ENCODE measurements around the gene C4BPA. TPM values are rescaled to one million over a fixed set of nuclear protein-coding genes. Genes with fewer than 3 reads are reported as not detected.

C4BPA gene
- total RNA-seq, 2 donors from 2014 or later = 8.9 to 23.1 TPM

DNA sequence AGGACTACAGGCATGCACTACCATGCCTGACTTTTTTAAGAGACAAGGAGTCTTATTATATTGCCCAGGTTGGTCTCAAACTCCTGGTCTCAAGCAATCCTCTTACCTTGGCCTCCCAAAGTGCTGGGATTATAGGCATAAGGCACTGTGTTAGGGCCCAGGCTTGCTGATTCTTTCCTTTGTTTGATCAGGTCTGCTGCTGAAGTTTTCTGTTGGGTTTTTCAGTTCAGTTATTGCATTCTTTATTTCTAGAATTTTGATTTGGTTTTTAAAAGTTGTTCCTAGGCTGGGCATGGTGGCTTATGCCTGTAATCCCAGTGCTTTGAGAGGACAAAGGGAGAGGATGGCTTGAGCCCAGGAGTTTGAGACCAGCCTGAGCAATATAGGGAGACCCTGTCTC lies 47.9 kb downstream of the C4BPA start:
- no peak for ATAC-seq
- TF ChIP-seq POLR2A (IDR thresholded peaks at IDR 0.05) = no peak
- TF ChIP-seq, protein P1, sequence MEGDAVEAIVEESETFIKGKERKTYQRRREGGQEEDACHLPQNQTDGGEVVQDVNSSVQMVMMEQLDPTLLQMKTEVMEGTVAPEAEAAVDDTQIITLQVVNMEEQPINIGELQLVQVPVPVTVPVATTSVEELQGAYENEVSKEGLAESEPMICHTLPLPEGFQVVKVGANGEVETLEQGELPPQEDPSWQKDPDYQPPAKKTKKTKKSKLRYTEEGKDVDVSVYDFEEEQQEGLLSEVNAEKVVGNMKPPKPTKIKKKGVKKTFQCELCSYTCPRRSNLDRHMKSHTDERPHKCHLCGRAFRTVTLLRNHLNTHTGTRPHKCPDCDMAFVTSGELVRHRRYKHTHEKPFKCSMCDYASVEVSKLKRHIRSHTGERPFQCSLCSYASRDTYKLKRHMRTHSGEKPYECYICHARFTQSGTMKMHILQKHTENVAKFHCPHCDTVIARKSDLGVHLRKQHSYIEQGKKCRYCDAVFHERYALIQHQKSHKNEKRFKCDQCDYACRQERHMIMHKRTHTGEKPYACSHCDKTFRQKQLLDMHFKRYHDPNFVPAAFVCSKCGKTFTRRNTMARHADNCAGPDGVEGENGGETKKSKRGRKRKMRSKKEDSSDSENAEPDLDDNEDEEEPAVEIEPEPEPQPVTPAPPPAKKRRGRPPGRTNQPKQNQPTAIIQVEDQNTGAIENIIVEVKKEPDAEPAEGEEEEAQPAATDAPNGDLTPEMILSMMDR (IDR thresholded peaks at IDR 0.05) = no peak
- H3K9me3 ChIP-seq = no peaks in the 10 kb centered on the region
- no peak overlapping the region for H3K27ac ChIP-seq
- no peaks in the 10 kb centered on the region for H3K27me3 ChIP-seq
- H3K4me1 ChIP-seq = no peaks in the 10 kb centered on the region
- no peaks in the 10 kb centered on the region for H3K36me3 ChIP-seq (replicated peaks in 1 of 2; ENCODE audit: insufficient read depth in 1 of 2, low read depth in 2 of 2)
- no peak for DNase-seq
- no peak overlapping the region for H3K4me3 ChIP-seq
- intact Hi-C loops (cut with DNase I) = no loop called here

GRCh38 chr1:207152792-207153468 lies 48.9 kb downstream of the C4BPA start:
- H3K4me3 ChIP-seq = no peak overlapping the region
- DNase-seq (no peak), ATAC-seq (no peak)
- TF ChIP-seq POLR2A (IDR thresholded peaks at IDR 0.05) = no peak
- TF ChIP-seq, protein P1 (IDR thresholded peaks at IDR 0.05) = no peak
- no peak overlapping the region for H3K27ac ChIP-seq
- 72 to 74% methylated on average over 5 of the region's 5 CpGs for WGBS, 2 donors
- H3K9me3 ChIP-seq = no peaks in the 10 kb centered on the region
- intact Hi-C loops (cut with DNase I) = no loop called here
- no peaks in the 10 kb centered on the region for H3K36me3 ChIP-seq (replicated peaks in 1 of 2; ENCODE audit: insufficient read depth in 1 of 2, low read depth in 2 of 2)
- H3K4me1 ChIP-seq = no peaks in the 10 kb centered on the region
- H3K27me3 ChIP-seq = no peaks in the 10 kb centered on the region

- ATAC-seq = no peak
- WGBS, 2 donors = 61% methylated on average over 3 of the region's 3 CpGs
Measured at GRCh38 chr1:207155028-207155427, 51.0 kb downstream of the C4BPA start.

GRCh38 chr1:207156095-207156494 lies 52.1 kb downstream of the C4BPA start:
- H3K4me1 ChIP-seq = no peaks in the 10 kb centered on the region
- ATAC-seq = no peak
- no peak overlapping the region for H3K4me3 ChIP-seq
- no peak overlapping the region for H3K27ac ChIP-seq
- no peak for TF ChIP-seq POLR2A (IDR thresholded peaks at IDR 0.05)
- TF ChIP-seq, protein P1 (IDR thresholded peaks at IDR 0.05) = no peak
- DNase-seq = no peak
- H3K9me3 ChIP-seq = no peaks in the 10 kb centered on the region
- H3K36me3 ChIP-seq (replicated peaks in 1 of 2; ENCODE audit: insufficient read depth in 1 of 2, low read depth in 2 of 2) = no peaks in the 10 kb centered on the region
- intact Hi-C loops (cut with DNase I) = no loop called here
- no peaks in the 10 kb centered on the region for H3K27me3 ChIP-seq

More at GRCh38 chr1:207155028-207155427, 51.0 kb downstream of the C4BPA start:
- intact Hi-C loops (cut with DNase I) = no loop called here
- TF ChIP-seq, protein P1 (IDR thresholded peaks at IDR 0.05) = no peak
- TF ChIP-seq POLR2A (IDR thresholded peaks at IDR 0.05) = no peak
- Histone ChIP-seq H3K4me1 (no peaks in the 10 kb centered on the region), H3K4me3 (no peak overlapping the region), H3K9me3 (no peaks in the 10 kb centered on the region), H3K27ac (no peak overlapping the region), H3K36me3 (replicated peaks in 1 of 2; ENCODE audit: insufficient read depth in 1 of 2, low read depth in 2 of 2) (no peaks in the 10 kb centered on the region), H3K27me3 (no peaks in the 10 kb centered on the region)
- no peak for DNase-seq

DNA sequence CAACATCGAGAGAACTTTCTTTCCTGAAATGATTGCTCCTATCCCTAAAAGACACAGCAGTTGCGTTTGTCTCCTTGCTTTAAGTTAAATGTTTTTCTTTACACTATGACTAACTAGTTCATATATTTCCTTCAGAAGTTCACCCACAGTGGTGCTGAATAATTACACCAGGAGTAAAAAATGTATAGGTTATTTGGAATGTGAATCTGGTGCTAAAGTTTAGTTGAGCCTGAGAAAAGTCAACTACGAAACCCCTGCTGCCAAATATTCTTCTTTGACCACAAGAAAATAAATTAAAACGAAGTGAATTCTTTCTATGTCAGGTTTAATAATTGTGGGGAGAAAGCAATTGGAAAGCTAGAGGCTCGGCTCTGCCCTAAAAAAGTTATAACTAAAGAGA lies 52.8 kb downstream of the C4BPA start:
- Histone ChIP-seq H3K36me3 (replicated peaks in 1 of 2; ENCODE audit: insufficient read depth in 1 of 2, low read depth in 2 of 2) (no peaks in the 10 kb centered on the region), H3K27ac (no peak overlapping the region), H3K4me3 (no peak overlapping the region), H3K27me3 (no peaks in the 10 kb centered on the region), H3K9me3 (no peaks in the 10 kb centered on the region), H3K4me1 (no peaks in the 10 kb centered on the region)
- ATAC-seq (no peak), DNase-seq (no peak)
- 78% methylated on average over 5 of the region's 5 CpGs for WGBS, 2 donors
- TF ChIP-seq, protein P1 (IDR thresholded peaks at IDR 0.05) = no peak
- no peak for TF ChIP-seq POLR2A (IDR thresholded peaks at IDR 0.05)
- intact Hi-C loops (cut with DNase I) = no loop called here
